IMR-90 (cell line): ENCODE measurements around the gene NIPSNAP3A.

Source experiments
- CHD1 ChIP-seq: IDR thresholded peaks from 2 replicates; pipeline ENCODE4 v1.6.1; 2012; ENCODE audit warnings: low read depth, low read length, improper control_type of control experiment
- FOS ChIP-seq: fragments of 150-350 bp; IDR thresholded peaks from 2 replicates; pipeline ENCODE4 v1.6.1; 2016; ENCODE audit warnings: low read depth, low read length
- MXI1 ChIP-seq: IDR thresholded peaks from 2 replicates; pipeline ENCODE4 v1.6.1; 2012; ENCODE audit warnings: low read depth, mild to moderate bottlenecking, low read length, moderate library complexity, borderline replicate concordance
- NFE2L2 ChIP-seq: fragments of 150-350 bp; IDR thresholded peaks from 2 replicates; pipeline ENCODE4 v1.6.1; 2016; ENCODE audit warnings: low read depth, mild to moderate bottlenecking, low read length
- POLR2A ChIP-seq: IDR thresholded peaks from 2 replicates; pipeline ENCODE4 v1.6.1; 2012; ENCODE audit warnings: mild to moderate bottlenecking, low read depth, low read length
- RCOR1 ChIP-seq: IDR thresholded peaks from 2 replicates; pipeline ENCODE4 v1.6.1; 2012; ENCODE audit warnings: mild to moderate bottlenecking, low read length, improper control_type of control experiment; ENCODE audit not compliant: insufficient replicate concordance
- SMC3 ChIP-seq: fragments of 150-350 bp; IDR thresholded peaks from 2 replicates; pipeline ENCODE4 v1.6.1; 2016; ENCODE audit warnings: low read depth, mild to moderate bottlenecking, antibody characterized with exemption, low read length, moderate library complexity
- TF ChIP-seq, protein P1 (sequence below): conservative IDR thresholded peaks from 2 replicates; pipeline ENCODE4 v1.5.1; 2012; ENCODE audit warnings: mild to moderate bottlenecking, low read depth, low read length, improper control_type of control experiment
- TF ChIP-seq, protein P2 (sequence below): fragments of 150-350 bp; IDR thresholded peaks from 2 replicates; pipeline ENCODE4 v1.6.1; 2016; ENCODE audit warnings: low read depth, mild to moderate bottlenecking, low read length, moderate library complexity, borderline replicate concordance

DNA sequence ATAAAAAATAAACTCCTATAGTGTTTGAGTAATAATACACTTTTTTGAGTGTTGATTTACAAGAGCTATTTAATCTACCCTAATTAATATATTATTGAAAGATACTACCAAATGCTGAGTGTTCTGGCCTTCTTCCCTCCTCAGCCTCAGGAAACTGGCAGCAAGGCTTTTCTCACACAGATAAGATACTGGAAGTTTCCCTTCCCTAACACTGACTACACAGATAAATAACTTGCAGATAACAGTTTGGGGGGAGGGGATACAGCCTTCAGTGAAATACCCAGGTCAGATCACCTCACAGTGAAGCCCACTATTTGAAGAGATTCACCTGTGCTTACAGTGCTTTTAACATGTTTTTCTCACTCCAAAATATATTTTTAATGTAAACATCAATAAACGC, 1.6 kb upstream of the NIPSNAP3A start:
- no peak for TF ChIP-seq RCOR1
- TF ChIP-seq, protein P1, sequence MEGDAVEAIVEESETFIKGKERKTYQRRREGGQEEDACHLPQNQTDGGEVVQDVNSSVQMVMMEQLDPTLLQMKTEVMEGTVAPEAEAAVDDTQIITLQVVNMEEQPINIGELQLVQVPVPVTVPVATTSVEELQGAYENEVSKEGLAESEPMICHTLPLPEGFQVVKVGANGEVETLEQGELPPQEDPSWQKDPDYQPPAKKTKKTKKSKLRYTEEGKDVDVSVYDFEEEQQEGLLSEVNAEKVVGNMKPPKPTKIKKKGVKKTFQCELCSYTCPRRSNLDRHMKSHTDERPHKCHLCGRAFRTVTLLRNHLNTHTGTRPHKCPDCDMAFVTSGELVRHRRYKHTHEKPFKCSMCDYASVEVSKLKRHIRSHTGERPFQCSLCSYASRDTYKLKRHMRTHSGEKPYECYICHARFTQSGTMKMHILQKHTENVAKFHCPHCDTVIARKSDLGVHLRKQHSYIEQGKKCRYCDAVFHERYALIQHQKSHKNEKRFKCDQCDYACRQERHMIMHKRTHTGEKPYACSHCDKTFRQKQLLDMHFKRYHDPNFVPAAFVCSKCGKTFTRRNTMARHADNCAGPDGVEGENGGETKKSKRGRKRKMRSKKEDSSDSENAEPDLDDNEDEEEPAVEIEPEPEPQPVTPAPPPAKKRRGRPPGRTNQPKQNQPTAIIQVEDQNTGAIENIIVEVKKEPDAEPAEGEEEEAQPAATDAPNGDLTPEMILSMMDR: no peak
- TF ChIP-seq, protein P2, sequence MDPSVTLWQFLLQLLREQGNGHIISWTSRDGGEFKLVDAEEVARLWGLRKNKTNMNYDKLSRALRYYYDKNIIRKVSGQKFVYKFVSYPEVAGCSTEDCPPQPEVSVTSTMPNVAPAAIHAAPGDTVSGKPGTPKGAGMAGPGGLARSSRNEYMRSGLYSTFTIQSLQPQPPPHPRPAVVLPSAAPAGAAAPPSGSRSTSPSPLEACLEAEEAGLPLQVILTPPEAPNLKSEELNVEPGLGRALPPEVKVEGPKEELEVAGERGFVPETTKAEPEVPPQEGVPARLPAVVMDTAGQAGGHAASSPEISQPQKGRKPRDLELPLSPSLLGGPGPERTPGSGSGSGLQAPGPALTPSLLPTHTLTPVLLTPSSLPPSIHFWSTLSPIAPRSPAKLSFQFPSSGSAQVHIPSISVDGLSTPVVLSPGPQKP: no peak
- TF ChIP-seq SMC3: no peak
- TF ChIP-seq NFE2L2: no peak
- TF ChIP-seq FOS: no peak
- TF ChIP-seq MXI1: no peak
- TF ChIP-seq POLR2A: no peak
- TF ChIP-seq CHD1: no peak
